ENCODE data around the gene SDC1. TPM values are rescaled to one million over a fixed set of nuclear protein-coding genes. Genes with fewer than 3 reads are reported as not detected.

The SDC1 gene
- total RNA-seq, 2 experiments from 2014 or later, result 0.10 TPM; not detected in 1

- intact Hi-C loops (cut with micrococcal nuclease; ENCODE audit: unreplicated experiment), result no loop called here
- no peaks in the 10 kb centered on the region for H3K36me3 ChIP-seq (ENCODE audit: insufficient read depth, low read length)
- POLR2A ChIA-PET, result interaction anchor here (1.7 kb wide), 1 partner anchor 22 kb away, joined by 5 read pairs; no protein-coding TSS in a partner anchor
- no peak overlapping the region for H2AFZ ChIP-seq (ENCODE audit: low read length)
- H3K4me2 ChIP-seq (ENCODE audit: low read length), result no peak overlapping the region
- no TSS peak for BruUV-seq (replicated peaks)
- H3K9me3 ChIP-seq (ENCODE audit: low read length), result no peaks in the 10 kb centered on the region
- H3K4me3 ChIP-seq (ENCODE audit: low read depth, low read length, poor library complexity, severe bottlenecking), result no peak overlapping the region
- CTCF ChIA-PET (ENCODE audit: unreplicated experiment), result interaction anchor here (0.6 kb wide), 1 partner anchor 172 kb away, joined by 3 read pairs; no protein-coding TSS in a partner anchor
- no peak for DNase-seq (ENCODE audit: low spot score)
- no peaks in the 10 kb centered on the region for H4K20me1 ChIP-seq (ENCODE audit: insufficient read depth, low read length)
- no peaks in the 10 kb centered on the region for H3K4me1 ChIP-seq (ENCODE audit: insufficient read depth, low read length, poor library complexity, severe bottlenecking)
- TF ChIP-seq EZH2phosphoT487 (IDR thresholded peaks at IDR 0.05; ENCODE audit: borderline replicate concordance, low read depth, low read length) (no peak), CTCF (conservative IDR thresholded peaks at IDR 0.05; ENCODE audit: low read length) (no peak)
- no peak overlapping the region for H3K27ac ChIP-seq (ENCODE audit: low read depth, low read length, poor library complexity, severe bottlenecking)
- H3K79me2 ChIP-seq (ENCODE audit: insufficient read depth, low read depth, low read length), result no peaks in the 10 kb centered on the region
- no peaks in the 10 kb centered on the region for H3K9me2 ChIP-seq (ENCODE audit: insufficient read depth, low read length)
Measured at GRCh38 chr2:20232837-20233207, 7.9 kb upstream of the SDC1 start.

- no peaks in the 10 kb centered on the region for H4K20me1 ChIP-seq (ENCODE audit: insufficient read depth, low read length)
- TF ChIP-seq EZH2phosphoT487 (IDR thresholded peaks at IDR 0.05; ENCODE audit: borderline replicate concordance, low read depth, low read length), result no peak
- TF ChIP-seq CTCF (conservative IDR thresholded peaks at IDR 0.05; ENCODE audit: low read length), result no peak
- H3K9me3 ChIP-seq (ENCODE audit: low read length), result no peaks in the 10 kb centered on the region
- intact Hi-C loops (cut with micrococcal nuclease; ENCODE audit: unreplicated experiment), result no loop called here
- H3K79me2 ChIP-seq (ENCODE audit: insufficient read depth, low read depth, low read length), result no peaks in the 10 kb centered on the region
- H3K4me3 ChIP-seq (ENCODE audit: low read depth, low read length, poor library complexity, severe bottlenecking), result no peak overlapping the region
- H3K4me2 ChIP-seq (ENCODE audit: low read length), result no peak overlapping the region
- H3K36me3 ChIP-seq (ENCODE audit: insufficient read depth, low read length), result no peaks in the 10 kb centered on the region
- H3K4me1 ChIP-seq (ENCODE audit: insufficient read depth, low read length, poor library complexity, severe bottlenecking), result no peaks in the 10 kb centered on the region
- ChIA-PET CTCF (ENCODE audit: unreplicated experiment) (no interaction called here), POLR2A (interaction anchor here (1.1 to 1.7 kb wide), 3 partner anchors 13 to 180 kb away, joined by 3 to 6 read pairs (median 5); partner anchors contain the start of gene LAPTM4A)
- BruUV-seq (replicated peaks), result no TSS peak
- H3K27ac ChIP-seq (ENCODE audit: low read depth, low read length, poor library complexity, severe bottlenecking), result no peak overlapping the region
- DNase-seq (ENCODE audit: low spot score), result no peak
- no peak overlapping the region for H2AFZ ChIP-seq (ENCODE audit: low read length)
- H3K9me2 ChIP-seq (ENCODE audit: insufficient read depth, low read length), result no peaks in the 10 kb centered on the region
Measured at GRCh38 chr2:20231598-20232026, 6.7 kb upstream of the SDC1 start.

GRCh38 chr2:20231159-20231558 is 6.2 kb upstream of the SDC1 start:
- DNase-seq (ENCODE audit: low spot score), result no peak
- Histone ChIP-seq H4K20me1 (ENCODE audit: insufficient read depth, low read length) (no peaks in the 10 kb centered on the region), H3K79me2 (ENCODE audit: insufficient read depth, low read depth, low read length) (no peaks in the 10 kb centered on the region), H3K4me1 (ENCODE audit: insufficient read depth, low read length, poor library complexity, severe bottlenecking) (no peaks in the 10 kb centered on the region), H2AFZ (ENCODE audit: low read length) (no peak overlapping the region), H3K36me3 (ENCODE audit: insufficient read depth, low read length) (no peaks in the 10 kb centered on the region), H3K9me2 (ENCODE audit: insufficient read depth, low read length) (no peaks in the 10 kb centered on the region), H3K9me3 (ENCODE audit: low read length) (no peaks in the 10 kb centered on the region), H3K4me2 (ENCODE audit: low read length) (no peak overlapping the region), H3K27ac (ENCODE audit: low read depth, low read length, poor library complexity, severe bottlenecking) (no peak overlapping the region), H3K4me3 (ENCODE audit: low read depth, low read length, poor library complexity, severe bottlenecking) (no peak overlapping the region)
- intact Hi-C loops (cut with micrococcal nuclease; ENCODE audit: unreplicated experiment), result no loop called here
- ChIA-PET CTCF (ENCODE audit: unreplicated experiment) (no interaction called here), POLR2A (interaction anchor here (1.1 to 1.7 kb wide), 3 partner anchors 14 to 180 kb away, joined by 3 to 6 read pairs (median 5); partner anchors contain the start of gene LAPTM4A)
- TF ChIP-seq EZH2phosphoT487 (IDR thresholded peaks at IDR 0.05; ENCODE audit: borderline replicate concordance, low read depth, low read length) (no peak), CTCF (conservative IDR thresholded peaks at IDR 0.05; ENCODE audit: low read length) (no peak)
- BruUV-seq (replicated peaks), result no TSS peak
